ENCODE data around the gene LIPC.

The LIPC gene

DNA sequence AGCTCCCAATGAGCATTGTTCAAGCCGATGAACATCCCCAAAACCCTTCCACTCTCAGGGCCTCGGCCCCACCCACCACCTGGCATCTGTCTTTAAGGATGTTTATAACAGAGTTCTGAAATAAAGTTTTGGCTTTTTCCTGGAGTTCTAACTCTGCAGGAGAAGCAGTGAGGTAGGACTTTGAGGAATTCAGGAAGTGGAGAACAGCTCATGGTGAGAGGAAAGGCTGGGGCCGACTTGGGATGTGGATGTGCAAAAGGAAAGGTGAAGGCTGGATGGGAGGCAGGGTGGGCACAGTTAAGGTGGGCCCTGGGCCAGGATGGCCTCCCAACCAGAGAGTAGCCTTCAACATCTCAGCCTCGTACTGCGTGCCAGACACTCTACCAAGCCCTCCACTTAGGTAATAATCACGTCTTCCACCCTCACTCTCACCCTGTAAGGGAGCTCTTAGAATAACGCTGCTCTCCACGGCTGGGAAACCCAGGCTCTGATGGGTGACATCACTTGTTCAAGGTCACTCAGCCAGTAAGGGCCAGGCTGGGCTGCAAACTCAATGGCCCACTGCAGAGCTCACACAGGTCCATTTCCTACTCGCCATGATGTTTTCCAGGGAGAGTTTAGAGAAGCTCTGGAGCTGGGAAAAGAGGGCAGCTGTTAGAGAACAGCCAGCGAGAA, 28.5 kb downstream of the LIPC start:
- TF ChIP-seq, protein P1, sequence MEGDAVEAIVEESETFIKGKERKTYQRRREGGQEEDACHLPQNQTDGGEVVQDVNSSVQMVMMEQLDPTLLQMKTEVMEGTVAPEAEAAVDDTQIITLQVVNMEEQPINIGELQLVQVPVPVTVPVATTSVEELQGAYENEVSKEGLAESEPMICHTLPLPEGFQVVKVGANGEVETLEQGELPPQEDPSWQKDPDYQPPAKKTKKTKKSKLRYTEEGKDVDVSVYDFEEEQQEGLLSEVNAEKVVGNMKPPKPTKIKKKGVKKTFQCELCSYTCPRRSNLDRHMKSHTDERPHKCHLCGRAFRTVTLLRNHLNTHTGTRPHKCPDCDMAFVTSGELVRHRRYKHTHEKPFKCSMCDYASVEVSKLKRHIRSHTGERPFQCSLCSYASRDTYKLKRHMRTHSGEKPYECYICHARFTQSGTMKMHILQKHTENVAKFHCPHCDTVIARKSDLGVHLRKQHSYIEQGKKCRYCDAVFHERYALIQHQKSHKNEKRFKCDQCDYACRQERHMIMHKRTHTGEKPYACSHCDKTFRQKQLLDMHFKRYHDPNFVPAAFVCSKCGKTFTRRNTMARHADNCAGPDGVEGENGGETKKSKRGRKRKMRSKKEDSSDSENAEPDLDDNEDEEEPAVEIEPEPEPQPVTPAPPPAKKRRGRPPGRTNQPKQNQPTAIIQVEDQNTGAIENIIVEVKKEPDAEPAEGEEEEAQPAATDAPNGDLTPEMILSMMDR (IDR thresholded peaks at IDR 0.05; ENCODE audit: borderline replicate concordance, insufficient read depth, low read depth, low read length): no peak
- no peak overlapping the region for H3K4me3 ChIP-seq (ENCODE audit: low read depth, low read length)

DNA sequence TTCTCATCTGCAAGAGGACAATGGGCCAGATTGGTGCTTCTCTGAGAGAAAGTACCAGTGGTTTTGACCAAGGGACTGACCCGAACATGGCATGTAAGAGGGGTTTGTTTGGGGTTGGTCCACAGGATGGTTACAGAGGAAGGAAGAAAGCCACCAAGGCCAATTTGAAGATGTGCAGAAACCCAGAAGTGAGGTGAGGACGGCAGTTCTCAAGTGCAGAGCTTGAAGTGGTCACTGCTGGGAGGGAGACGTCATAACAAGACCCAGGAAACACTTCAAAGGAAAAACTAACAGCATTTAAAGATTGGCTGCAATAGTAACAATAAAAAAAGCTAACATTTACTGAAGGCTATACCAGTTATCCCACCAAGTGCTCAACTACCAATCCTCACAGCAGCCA, 29.1 kb downstream of the LIPC start:
- no peak overlapping the region for H3K4me3 ChIP-seq (ENCODE audit: low read depth, low read length)
- TF ChIP-seq, protein P1 (IDR thresholded peaks at IDR 0.05; ENCODE audit: borderline replicate concordance, insufficient read depth, low read depth, low read length): no peak

DNA sequence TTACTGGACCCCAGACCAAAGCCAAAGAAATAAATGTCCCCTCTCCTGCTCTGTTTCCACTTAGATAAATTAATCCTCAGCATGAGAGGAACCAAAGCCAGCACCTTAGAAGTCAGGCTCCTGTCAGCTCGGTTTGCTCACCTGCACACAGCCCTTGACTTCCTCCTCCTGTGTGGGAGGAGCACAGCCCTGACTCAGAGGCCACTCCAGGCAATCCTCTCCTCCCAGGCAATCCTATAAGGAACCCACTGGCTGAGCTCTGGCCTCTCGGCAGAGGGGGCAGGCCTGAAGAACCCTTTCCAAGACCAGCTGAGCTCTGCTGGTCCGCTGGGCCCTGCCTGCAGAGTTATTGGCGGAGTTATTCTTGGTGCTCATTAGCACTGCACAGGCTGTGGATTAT, 30.8 kb downstream of the LIPC start:
- no peak overlapping the region for H3K4me3 ChIP-seq (ENCODE audit: low read depth, low read length)
- TF ChIP-seq, protein P1 (IDR thresholded peaks at IDR 0.05; ENCODE audit: borderline replicate concordance, insufficient read depth, low read depth, low read length): no peak

DNA sequence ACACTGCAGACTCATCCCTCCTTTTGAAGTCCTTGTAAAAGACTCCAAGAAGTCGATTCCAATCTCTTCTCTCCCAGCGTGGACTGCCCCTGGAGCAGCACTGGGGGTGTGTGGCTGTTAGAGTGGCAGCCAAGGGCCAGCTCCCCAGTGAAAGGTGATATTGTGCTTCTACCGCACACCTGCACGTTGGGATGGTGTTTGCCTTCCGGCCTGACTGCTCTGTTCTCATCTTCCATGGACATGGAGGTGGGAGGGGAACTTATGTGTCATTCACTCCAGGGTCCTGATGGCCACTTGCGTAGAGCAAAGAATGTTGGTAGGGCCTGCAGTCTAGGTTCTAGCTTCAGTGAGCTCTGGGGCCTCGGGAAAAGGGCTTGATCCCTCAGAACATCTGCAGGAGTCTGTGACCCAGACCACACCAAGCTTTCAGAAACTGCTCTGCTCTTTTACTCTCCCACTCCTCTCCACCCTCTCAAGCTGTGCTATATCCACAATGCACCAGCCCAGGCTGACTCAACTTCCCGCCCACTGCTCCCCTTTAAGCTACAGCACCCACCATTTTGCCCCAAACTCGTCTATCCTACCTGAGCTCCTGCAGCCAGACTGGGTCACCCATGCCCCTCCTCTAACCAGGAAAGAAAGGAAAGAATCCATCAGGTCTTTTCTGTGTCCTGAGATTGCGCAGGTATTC, 31.3 kb downstream of the LIPC start:
- no peak overlapping the region for H3K4me3 ChIP-seq (ENCODE audit: low read depth, low read length)
- TF ChIP-seq, protein P1 (IDR thresholded peaks at IDR 0.05; ENCODE audit: borderline replicate concordance, insufficient read depth, low read depth, low read length): no peak

DNA sequence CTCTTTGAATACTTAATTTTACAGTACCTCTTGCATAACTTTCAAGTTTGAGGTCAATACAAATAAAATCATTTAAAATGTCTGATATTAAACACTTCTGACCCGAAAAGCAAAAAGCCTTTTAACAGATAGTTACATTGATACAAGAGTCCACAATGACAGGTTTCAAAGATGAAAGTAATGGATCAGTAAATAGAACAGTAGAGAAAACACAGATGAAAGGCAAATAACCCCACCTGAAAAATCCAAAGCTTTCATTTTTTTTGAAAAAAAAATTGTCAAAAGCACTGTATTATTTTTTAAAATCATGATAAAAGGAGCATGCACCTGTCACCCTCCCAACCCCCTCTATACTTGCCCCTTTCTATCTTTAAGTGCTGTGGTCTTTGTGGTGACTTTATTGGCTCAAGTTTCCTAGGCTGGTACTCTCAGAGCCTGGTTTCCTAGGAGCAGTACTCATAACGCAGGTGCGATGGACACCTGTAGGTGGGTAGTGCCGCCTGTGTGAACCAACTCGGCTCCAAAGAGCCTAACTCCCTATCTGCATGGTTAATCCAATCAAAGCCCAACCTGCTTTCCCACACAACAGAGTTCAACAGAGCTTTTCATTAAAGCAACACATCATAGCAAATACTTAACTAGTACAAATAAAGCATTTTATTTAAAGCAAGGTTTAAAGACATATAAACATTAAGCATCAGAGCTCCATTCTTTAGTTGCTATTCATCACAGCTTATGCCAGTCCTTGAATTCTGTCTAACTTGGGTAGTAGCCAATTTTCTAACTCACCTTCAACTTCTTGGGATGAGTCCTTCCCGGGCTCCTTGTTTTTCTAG, 32.2 kb downstream of the LIPC start:
- H3K4me3 ChIP-seq (ENCODE audit: low read depth, low read length): no peak overlapping the region
- TF ChIP-seq, protein P1 (IDR thresholded peaks at IDR 0.05; ENCODE audit: borderline replicate concordance, insufficient read depth, low read depth, low read length): no peak

DNA sequence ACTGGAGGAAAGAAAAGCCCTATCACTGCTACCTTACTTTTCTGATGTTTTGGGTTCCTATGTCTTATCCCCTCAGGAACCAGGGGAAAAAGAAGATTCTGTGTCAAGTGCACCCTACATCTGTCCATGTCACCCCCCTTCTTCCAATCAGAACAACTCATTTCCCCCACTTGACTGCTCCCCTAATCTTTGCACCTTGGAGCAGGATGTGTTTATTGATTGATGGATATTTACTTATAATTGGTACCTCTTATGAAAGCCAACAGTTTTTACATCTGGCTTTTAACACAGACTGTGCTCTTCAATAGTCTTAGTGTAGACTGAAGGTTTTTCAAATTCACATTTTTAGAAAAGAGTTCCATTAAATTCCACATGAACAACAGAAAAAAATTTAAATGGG, 33.3 kb downstream of the LIPC start:
- TF ChIP-seq, protein P1 (IDR thresholded peaks at IDR 0.05; ENCODE audit: borderline replicate concordance, insufficient read depth, low read depth, low read length): no peak
- H3K4me3 ChIP-seq (ENCODE audit: low read depth, low read length): no peak overlapping the region
